HCT116 (cell line): Measurements from ENCODE around the gene PIK3R4. TPM values are rescaled to one million over a fixed set of nuclear protein-coding genes. Genes with fewer than 3 reads are reported as not detected.

ENCODE experiments used
- ATAC-seq: fragments of 200-7000 bp; cut with Tn5 transposase; 2 replicates; pipeline ENCODE4 v1.9.1; 2020; ENCODE audit warnings: mild to moderate bottlenecking, moderate library complexity
- BruUV-seq: library from RNA; stranded (reverse); fragments of 400-500 nt; replicated peaks from 2 replicates; lab custom pipeline; 2021; lab: Mats Ljungman, UMichigan
- CTCF ChIA-PET: fragments of 300-600 bp; sonication (Branson Sonifier 250); formaldehyde crosslinking; loops from one replicate; lab custom pipeline; 2021; ENCODE audit warnings: antibody characterized with exemption; lab: Charles Lee
- POLR2A ChIA-PET: fragments of 300-600, 350-600 bp; sonication (Branson Sonifier 250); formaldehyde crosslinking; loops from one replicate; lab custom pipeline; 2021; ENCODE audit warnings: antibody characterized with exemption; lab: Charles Lee
- RAD21 ChIA-PET, 2 experiments: fragments of 300-600 bp; sonication (Branson Sonifier 250); formaldehyde crosslinking; loops; one replicate each; lab custom pipeline; 2023; ENCODE audit warnings: low total read pairs in 2 of 2; ENCODE audit not compliant: uncharacterized antibody in 2 of 2, unreplicated experiment in 2 of 2, low non-redundant PET in 1 of 2; lab: Charles Lee
- DNase-seq: peaks from one replicate; pipeline ENCODE4 v3.0.0-alpha.2; 2010; ENCODE audit warnings: low read depth, low spot score
- H2AFZ ChIP-seq: fragments of 200-600 bp; shearing (Covaris generic), sonication (generic); 2 replicates; pipeline ENCODE4 v1.6.1; 2017; ENCODE audit warnings: low read depth, mixed run types, mixed read lengths, antibody characterized with exemption, low read length; ENCODE audit not compliant: poor library complexity, severe bottlenecking
- H3K27ac ChIP-seq: 2 replicates; pipeline ENCODE4 v1.5.1; 2012; ENCODE audit warnings: low read depth, low read length
- H3K27me3 ChIP-seq: fragments of 200-600 bp; sonication (generic); 2 replicates; pipeline ENCODE4 v1.6.1; 2016; ENCODE audit warnings: mixed run types, low read length, mixed read lengths; ENCODE audit not compliant: insufficient read depth
- H3K36me3 ChIP-seq, 2 experiments: fragments of 200-500 bp in 1 of 2; fragments of 200-600 bp in 1 of 2; sonication (Bioruptor generic) in 1 of 2; sonication (generic) in 1 of 2; 2 replicates each; pipeline versions ENCODE4 v1.5.1 to v1.6.1; 2014 to 2016; ENCODE audit warnings: low read length in 2 of 2, inconsistent platforms in 1 of 2, mixed read lengths in 1 of 2, mixed run types in 1 of 2; ENCODE audit not compliant: insufficient read depth in 2 of 2, control insufficient read depth in 1 of 2
- H3K4me1 ChIP-seq, 2 experiments: fragments of 200-600 bp in 1 of 2; sonication (generic) in 1 of 2; 2 replicates each; pipeline versions ENCODE4 v1.5.1 to v1.6.1; 2012 to 2017; ENCODE audit warnings: low read length in 2 of 2, inconsistent platforms in 1 of 2, mild to moderate bottlenecking in 1 of 2, mixed read lengths in 1 of 2, mixed run types in 1 of 2, moderate library complexity in 1 of 2; ENCODE audit not compliant: insufficient read depth in 2 of 2, control insufficient read depth in 1 of 2
- H3K4me2 ChIP-seq: fragments of 200-600 bp; sonication (generic); 2 replicates; pipeline ENCODE4 v1.6.1; 2017; ENCODE audit warnings: mixed run types, low read length, mixed read lengths
- H3K4me3 ChIP-seq, 2 experiments: fragments of 200-600 bp in 1 of 2; sonication (generic) in 1 of 2; replicated peaks in 1 of 2; 2 replicates each; pipeline ENCODE4 v1.5.1; 2011 to 2016; ENCODE audit warnings: low read length in 2 of 2, control low read depth in 1 of 2, low read depth in 1 of 2, mild to moderate bottlenecking in 1 of 2, mixed read lengths in 1 of 2, mixed run types in 1 of 2
- H3K79me2 ChIP-seq: fragments of 200-600 bp; sonication (generic); 2 replicates; pipeline ENCODE4 v1.6.1; 2017; ENCODE audit warnings: mild to moderate bottlenecking, mixed run types, low read length, moderate library complexity, mixed read lengths; ENCODE audit not compliant: insufficient read depth
- H3K9ac ChIP-seq: fragments of 200-600 bp; sonication (generic); 2 replicates; pipeline ENCODE4 v1.6.1; 2016; ENCODE audit warnings: low read length, mixed read lengths
- H3K9me2 ChIP-seq: fragments of 200-600 bp; sonication (generic), shearing (Covaris generic); 2 replicates; pipeline ENCODE4 v1.6.1; 2017; ENCODE audit warnings: mixed run types, mild to moderate bottlenecking, moderate library complexity; ENCODE audit not compliant: insufficient read depth
- H3K9me3 ChIP-seq, 2 experiments: fragments of 200-500 bp in 1 of 2; fragments of 200-600 bp in 1 of 2; sonication (Bioruptor generic) in 1 of 2; sonication (generic) in 1 of 2; 2 replicates each; pipeline ENCODE4 v1.6.1; 2014 to 2017; ENCODE audit warnings: low read length in 2 of 2, mixed read lengths in 2 of 2, inconsistent platforms in 1 of 2, low read depth in 1 of 2, mild to moderate bottlenecking in 1 of 2, mixed run types in 1 of 2, moderate library complexity in 1 of 2; ENCODE audit not compliant: control insufficient read depth in 1 of 2, insufficient read depth in 1 of 2
- H4K20me1 ChIP-seq: fragments of 200-600 bp; sonication (generic), shearing (Covaris generic); 2 replicates; pipeline ENCODE4 v1.6.1; 2017; ENCODE audit warnings: mixed run types, mild to moderate bottlenecking, moderate library complexity; ENCODE audit not compliant: insufficient read depth
- CEBPB ChIP-seq: IDR thresholded peaks from 2 replicates; pipeline ENCODE4 v1.6.1; 2012; ENCODE audit warnings: low read depth
- EGR1 ChIP-seq: IDR thresholded peaks from 2 replicates; pipeline ENCODE4 v1.6.1; 2012; ENCODE audit warnings: low read depth
- ELF1 ChIP-seq: IDR thresholded peaks from 2 replicates; pipeline ENCODE4 v1.6.1; 2012; ENCODE audit warnings: low read depth, borderline replicate concordance
- EZH2 ChIP-seq: fragments of 200-600 bp; sonication (generic); IDR thresholded peaks from 2 replicates; pipeline ENCODE4 v1.6.1; 2017; ENCODE audit warnings: antibody characterized with exemption, mixed run types
- FOSL1 ChIP-seq: IDR thresholded peaks from 2 replicates; pipeline ENCODE4 v1.6.1; 2012; ENCODE audit warnings: low read depth
- JUND ChIP-seq: IDR thresholded peaks from 2 replicates; pipeline ENCODE4 v1.6.1; 2012
- POLR2A ChIP-seq: IDR thresholded peaks from 2 replicates; pipeline ENCODE4 v1.7.0; 2011; ENCODE audit warnings: borderline replicate concordance; ENCODE audit not compliant: insufficient read depth, insufficient read length; ENCODE audit errors: extremely low read depth
- RAD21 ChIP-seq: IDR thresholded peaks from 2 replicates; pipeline ENCODE4 v1.6.1; 2012; ENCODE audit warnings: low read depth, mild to moderate bottlenecking
- SIN3A ChIP-seq: IDR thresholded peaks from 2 replicates; pipeline ENCODE4 v1.6.1; 2012; ENCODE audit warnings: low read depth
- SP1 ChIP-seq: IDR thresholded peaks from 2 replicates; pipeline ENCODE4 v1.6.1; 2012; ENCODE audit warnings: low read depth
- TCF7L2 ChIP-seq: IDR thresholded peaks from 2 replicates; pipeline ENCODE4 v1.7.0; 2011; ENCODE audit warnings: borderline replicate concordance, inconsistent platforms; ENCODE audit not compliant: insufficient read depth, insufficient read length; ENCODE audit errors: extremely low read depth
- ZBTB33 ChIP-seq: IDR thresholded peaks from 2 replicates; pipeline ENCODE4 v1.6.1; 2011; ENCODE audit warnings: mild to moderate bottlenecking, low read length, moderate library complexity; ENCODE audit not compliant: insufficient replicate concordance; ENCODE audit errors: extremely low read depth
- ZFX ChIP-seq: fragments of 450-650 bp; IDR thresholded peaks from 2 replicates; pipeline ENCODE4 v1.6.1; 2017
- intact Hi-C: fragments of 100-400 bp; cut with micrococcal nuclease; formaldehyde crosslinking; loops from 2 replicates; pipeline ENCODE4 v1.10.0; 2022
- total RNA-seq: library from RNA; stranded (reverse); gene quantifications from one replicate; pipeline ENCODE4 v1.2.1, GENCODE V29; 2021; ENCODE audit not compliant: unreplicated experiment
- TF ChIP-seq, protein P1 (sequence below): IDR thresholded peaks from 2 replicates; pipeline ENCODE4 v1.6.1; 2012
- TF ChIP-seq, protein P2 (sequence below): IDR thresholded peaks from 2 replicates; pipeline ENCODE4 v1.6.1; 2012; ENCODE audit warnings: low read depth
- TF ChIP-seq, protein P3 (sequence below): IDR thresholded peaks from 2 replicates; pipeline ENCODE4 v1.6.1; 2012

The PIK3R4 gene
- total RNA-seq, 1 experiment from 2014 or later: 23.5 TPM

DNA sequence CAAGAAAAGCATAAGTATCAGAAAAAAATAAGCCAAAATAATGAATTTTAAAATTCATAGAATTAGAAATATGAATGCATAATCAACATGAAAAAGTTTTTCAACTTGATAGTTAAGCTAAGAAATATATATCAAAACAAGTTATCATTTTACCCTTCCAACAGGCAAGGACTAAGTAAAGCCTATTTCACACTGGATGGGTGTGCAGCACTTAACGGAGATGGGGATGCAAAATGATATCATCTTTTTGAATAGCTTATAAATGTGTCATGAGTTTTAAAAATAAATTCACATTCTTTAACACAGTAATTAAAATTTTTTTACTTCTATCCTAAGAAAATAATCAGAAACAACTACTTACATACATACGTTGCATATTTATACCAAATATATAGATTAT, 20.9 kb downstream of the PIK3R4 start:
- RAD21 ChIA-PET: no interaction called here
- Histone ChIP-seq H3K4me3 (no peak overlapping the region), H3K9me2 (no peaks in the 10 kb centered on the region), H3K4me1 (no peaks in the 10 kb centered on the region), H3K27me3 (no peaks in the 10 kb centered on the region), H4K20me1 (peaks cover 4% of the 10 kb centered on the region; the same call in 1 of the 2 replicates), H3K79me2 (no peaks in the 10 kb centered on the region; the same call in 1 of the 2 replicates), H3K27ac (no peak overlapping the region), H2AFZ (no peak overlapping the region), H3K9ac (no peak overlapping the region), H3K4me2 (no peak overlapping the region), H3K9me3 (no peaks in the 10 kb centered on the region), H3K36me3 (peaks cover 5 to 12% of the 10 kb centered on the region in 2 experiments; a peak in 3 of 4 replicates)
- no peak for DNase-seq
- no peak for ATAC-seq
- TF ChIP-seq RAD21: no peak
- TF ChIP-seq, protein P1, sequence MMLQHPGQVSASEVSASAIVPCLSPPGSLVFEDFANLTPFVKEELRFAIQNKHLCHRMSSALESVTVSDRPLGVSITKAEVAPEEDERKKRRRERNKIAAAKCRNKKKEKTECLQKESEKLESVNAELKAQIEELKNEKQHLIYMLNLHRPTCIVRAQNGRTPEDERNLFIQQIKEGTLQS: no peak
- TF ChIP-seq, protein P2, sequence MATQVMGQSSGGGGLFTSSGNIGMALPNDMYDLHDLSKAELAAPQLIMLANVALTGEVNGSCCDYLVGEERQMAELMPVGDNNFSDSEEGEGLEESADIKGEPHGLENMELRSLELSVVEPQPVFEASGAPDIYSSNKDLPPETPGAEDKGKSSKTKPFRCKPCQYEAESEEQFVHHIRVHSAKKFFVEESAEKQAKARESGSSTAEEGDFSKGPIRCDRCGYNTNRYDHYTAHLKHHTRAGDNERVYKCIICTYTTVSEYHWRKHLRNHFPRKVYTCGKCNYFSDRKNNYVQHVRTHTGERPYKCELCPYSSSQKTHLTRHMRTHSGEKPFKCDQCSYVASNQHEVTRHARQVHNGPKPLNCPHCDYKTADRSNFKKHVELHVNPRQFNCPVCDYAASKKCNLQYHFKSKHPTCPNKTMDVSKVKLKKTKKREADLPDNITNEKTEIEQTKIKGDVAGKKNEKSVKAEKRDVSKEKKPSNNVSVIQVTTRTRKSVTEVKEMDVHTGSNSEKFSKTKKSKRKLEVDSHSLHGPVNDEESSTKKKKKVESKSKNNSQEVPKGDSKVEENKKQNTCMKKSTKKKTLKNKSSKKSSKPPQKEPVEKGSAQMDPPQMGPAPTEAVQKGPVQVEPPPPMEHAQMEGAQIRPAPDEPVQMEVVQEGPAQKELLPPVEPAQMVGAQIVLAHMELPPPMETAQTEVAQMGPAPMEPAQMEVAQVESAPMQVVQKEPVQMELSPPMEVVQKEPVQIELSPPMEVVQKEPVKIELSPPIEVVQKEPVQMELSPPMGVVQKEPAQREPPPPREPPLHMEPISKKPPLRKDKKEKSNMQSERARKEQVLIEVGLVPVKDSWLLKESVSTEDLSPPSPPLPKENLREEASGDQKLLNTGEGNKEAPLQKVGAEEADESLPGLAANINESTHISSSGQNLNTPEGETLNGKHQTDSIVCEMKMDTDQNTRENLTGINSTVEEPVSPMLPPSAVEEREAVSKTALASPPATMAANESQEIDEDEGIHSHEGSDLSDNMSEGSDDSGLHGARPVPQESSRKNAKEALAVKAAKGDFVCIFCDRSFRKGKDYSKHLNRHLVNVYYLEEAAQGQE: no peak
- TF ChIP-seq, protein P3, sequence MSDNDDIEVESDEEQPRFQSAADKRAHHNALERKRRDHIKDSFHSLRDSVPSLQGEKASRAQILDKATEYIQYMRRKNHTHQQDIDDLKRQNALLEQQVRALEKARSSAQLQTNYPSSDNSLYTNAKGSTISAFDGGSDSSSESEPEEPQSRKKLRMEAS: no peak
- no peak for TF ChIP-seq SP1
- no peak for TF ChIP-seq ZFX
- TF ChIP-seq ELF1: no peak
- TF ChIP-seq POLR2A: no peak
- TF ChIP-seq SIN3A: no peak
- TF ChIP-seq JUND: no peak
- TF ChIP-seq CEBPB: no peak
- TF ChIP-seq ZBTB33: no peak
- no peak for TF ChIP-seq TCF7L2
- no peak for TF ChIP-seq EGR1
- TF ChIP-seq FOSL1: no peak
- no peak for TF ChIP-seq EZH2
- POLR2A ChIA-PET: no interaction called here
- CTCF ChIA-PET: no interaction called here
- intact Hi-C loops: no loop called here
- no TSS peak for BruUV-seq
